ENCODE data around the gene SMARCE1.

The SMARCE1 gene

DNA sequence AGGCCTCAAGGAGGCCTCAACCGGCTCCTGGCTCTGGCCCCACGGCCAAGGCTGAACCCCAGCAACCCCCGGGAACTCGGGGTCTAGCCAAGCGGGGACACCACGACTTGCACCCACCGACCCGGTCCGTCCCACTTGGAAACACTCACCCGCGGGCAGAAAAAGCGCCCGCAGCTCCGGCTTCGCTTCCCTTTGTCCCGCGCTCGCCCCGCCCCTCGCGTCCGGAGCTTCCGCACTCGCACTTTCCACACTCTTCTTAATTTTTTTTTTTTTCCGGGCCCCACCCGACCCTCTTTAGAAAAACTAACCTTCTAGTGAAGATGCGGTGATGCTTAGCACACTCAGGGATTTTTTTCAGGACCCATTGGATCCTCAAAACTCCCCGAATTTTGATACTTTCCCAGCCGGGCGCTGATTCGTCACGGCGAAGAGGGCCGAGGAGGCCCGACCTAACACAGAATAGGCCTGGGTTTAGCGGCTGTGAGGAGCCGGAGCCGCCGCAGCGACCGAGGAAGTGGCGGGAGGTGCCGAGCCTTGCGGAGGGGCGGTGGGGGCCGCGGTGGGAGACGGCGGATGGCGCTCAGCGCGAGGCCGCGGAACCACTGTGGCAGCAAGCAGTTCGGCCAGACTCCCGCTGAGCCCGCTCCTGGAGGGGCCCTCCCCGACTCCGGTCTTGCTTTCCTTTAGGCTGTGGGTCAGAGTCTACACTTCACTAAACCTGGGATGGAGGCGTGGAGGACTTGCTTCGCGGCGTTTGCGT lies at the start of gene SMARCE1:
TSS of gene SMARCE1 (minus strand) at position 195 of the 760 bp plus-strand sequence. CDS start 2,016 bp downstream, outside the sequence.
- Mint-ChIP-seq H3K4me3 (peak within 1 kb of the TSS; percentile 99), H3K9me3 (no peaks in the 10 kb centered on the region), H3K4me1 (ENCODE audit: low read depth) (peaks cover 8% of the 10 kb centered on the region), H3K36me3 (ENCODE audit: low read depth) (peaks cover 43% of the 10 kb centered on the region), H3K27ac (peak within 1 kb of the TSS; percentile 98), H3K27me3 (no peaks in the 10 kb centered on the region)
- intact Hi-C loops (cut with micrococcal nuclease) = no loop called here

DNA sequence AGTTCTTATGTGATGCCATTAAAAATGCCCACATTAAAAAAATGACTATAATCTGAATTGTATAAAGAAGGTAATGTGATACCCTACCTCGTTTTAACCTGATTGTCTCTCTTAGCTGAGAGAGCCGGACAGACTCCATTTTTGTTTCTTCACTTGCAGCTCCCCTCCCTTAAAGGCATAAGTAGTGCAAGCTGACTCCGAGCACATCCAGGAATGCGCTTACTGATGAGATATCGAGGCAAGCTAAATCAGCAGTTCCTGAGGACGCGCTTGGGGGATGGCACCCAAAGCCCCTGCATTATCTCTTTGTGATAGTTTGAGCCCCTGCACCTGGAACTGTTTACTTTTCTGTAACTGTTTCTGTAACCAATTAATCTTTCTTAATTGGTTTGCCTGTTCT lies 49.7 kb upstream of the SMARCE1 start:
- no peak overlapping the region for H3K4me3 Mint-ChIP-seq
- H3K9me3 Mint-ChIP-seq = no peaks in the 10 kb centered on the region
- no peak overlapping the region for H3K27ac Mint-ChIP-seq
- H3K36me3 Mint-ChIP-seq (ENCODE audit: low read depth) = no peaks in the 10 kb centered on the region
- H3K4me1 Mint-ChIP-seq (ENCODE audit: low read depth) = no peaks in the 10 kb centered on the region
- intact Hi-C loops (cut with micrococcal nuclease) = no loop called here
- peaks cover 54% of the 10 kb centered on the region for H3K27me3 Mint-ChIP-seq

DNA sequence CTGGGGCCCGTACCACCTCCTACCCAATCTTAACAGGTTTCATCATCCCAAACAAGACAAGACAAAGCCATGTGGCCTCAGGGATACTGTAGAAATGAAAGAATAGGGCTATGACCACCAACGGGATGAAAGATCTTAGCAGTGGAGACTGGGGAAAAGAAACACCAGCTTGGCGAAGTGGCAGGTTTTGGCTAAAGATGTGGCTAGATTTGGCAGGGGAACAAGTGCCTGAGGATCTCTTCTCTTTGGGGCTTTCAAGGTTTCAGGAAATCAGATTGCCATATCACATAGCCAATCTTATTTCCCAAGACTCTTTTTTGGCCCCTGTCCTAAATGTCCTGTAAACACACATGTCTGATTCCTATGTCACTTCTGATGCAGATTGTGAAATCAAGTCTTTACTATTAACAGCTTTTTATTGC lies 49.0 kb upstream of the SMARCE1 start:
- H3K27me3 Mint-ChIP-seq = peaks cover 54% of the 10 kb centered on the region
- no peaks in the 10 kb centered on the region for H3K9me3 Mint-ChIP-seq
- intact Hi-C loops (cut with micrococcal nuclease) = no loop called here
- H3K27ac Mint-ChIP-seq = no peak overlapping the region
- H3K36me3 Mint-ChIP-seq (ENCODE audit: low read depth) = no peaks in the 10 kb centered on the region
- H3K4me1 Mint-ChIP-seq (ENCODE audit: low read depth) = no peaks in the 10 kb centered on the region
- H3K4me3 Mint-ChIP-seq = no peak overlapping the region

DNA sequence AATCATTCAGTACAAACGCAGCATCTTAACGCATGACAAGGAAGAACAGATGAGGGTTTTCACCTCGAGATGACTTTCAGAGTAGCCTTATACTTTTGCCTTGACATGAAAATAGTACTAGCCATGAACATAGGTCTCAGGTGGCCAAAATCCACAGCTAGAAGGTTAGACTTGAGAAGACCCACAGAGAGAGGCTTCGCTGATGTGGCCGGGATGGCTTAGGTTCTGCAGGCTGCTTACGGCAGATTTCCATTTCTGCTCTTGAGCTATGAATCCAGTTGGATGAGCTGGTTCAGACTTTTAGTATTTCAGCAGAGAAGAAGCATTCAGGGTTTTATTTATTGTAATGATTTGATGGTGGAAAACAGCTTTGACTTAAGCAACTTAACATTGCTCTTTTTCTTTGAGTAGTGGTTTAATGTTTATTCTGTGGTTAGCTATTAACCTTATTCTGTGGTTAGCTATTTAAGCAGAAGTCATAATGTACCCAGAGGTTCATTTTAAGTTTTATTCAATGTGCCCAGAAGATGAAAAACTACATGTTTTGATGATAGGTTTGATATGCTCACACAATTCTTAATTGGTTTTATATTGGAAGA lies 48.4 kb upstream of the SMARCE1 start:
- intact Hi-C loops (cut with micrococcal nuclease) = no loop called here
- H3K4me1 Mint-ChIP-seq (ENCODE audit: low read depth) = no peaks in the 10 kb centered on the region
- no peaks in the 10 kb centered on the region for H3K9me3 Mint-ChIP-seq
- H3K27ac Mint-ChIP-seq = no peak overlapping the region
- peaks cover 53% of the 10 kb centered on the region for H3K27me3 Mint-ChIP-seq
- H3K36me3 Mint-ChIP-seq (ENCODE audit: low read depth) = no peaks in the 10 kb centered on the region
- H3K4me3 Mint-ChIP-seq = no peak overlapping the region

DNA sequence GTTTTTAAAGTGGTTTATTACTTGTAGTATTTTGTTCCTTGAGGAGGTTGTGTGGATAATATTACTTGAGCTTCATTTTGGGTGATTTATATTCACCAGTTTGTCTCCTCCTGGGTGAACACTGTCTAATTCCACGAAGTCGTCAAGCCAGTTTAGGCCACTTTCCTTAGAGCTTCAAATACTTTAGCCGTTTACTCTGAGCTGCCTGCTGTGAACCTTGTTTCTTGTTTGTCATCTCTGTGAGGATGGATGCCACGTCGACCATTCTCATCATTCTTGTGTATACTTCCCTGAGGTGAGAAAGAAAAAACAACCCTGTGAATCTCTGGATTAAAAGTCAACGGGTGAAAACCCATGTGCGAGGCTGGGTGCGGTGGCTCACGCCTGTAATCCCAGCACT lies 47.0 kb upstream of the SMARCE1 start:
- Mint-ChIP-seq H3K27me3 (peaks cover 57% of the 10 kb centered on the region), H3K9me3 (no peaks in the 10 kb centered on the region), H3K27ac (no peak overlapping the region), H3K4me3 (no peak overlapping the region), H3K36me3 (ENCODE audit: low read depth) (no peaks in the 10 kb centered on the region), H3K4me1 (ENCODE audit: low read depth) (no peaks in the 10 kb centered on the region)
- intact Hi-C loops (cut with micrococcal nuclease) = no loop called here

DNA sequence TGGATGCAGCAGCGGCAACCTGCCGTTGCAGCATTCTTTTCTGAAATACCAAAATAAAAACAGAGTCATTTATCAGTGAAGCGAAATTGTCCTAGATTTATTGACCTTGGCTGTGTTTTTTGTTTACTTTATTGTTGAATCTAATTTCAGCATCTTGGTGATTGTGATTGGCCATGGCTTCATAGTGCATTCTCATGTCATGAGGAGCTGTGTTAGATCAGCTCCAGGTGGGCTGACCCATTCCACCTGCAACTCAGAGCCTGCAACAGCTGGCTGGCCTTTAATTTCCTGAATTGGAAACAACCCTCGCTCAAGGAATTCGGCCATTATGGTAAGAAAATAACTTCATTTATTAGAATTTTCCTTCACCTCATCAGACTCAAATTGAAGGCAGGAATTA lies 39.5 kb upstream of the SMARCE1 start:
- Mint-ChIP-seq H3K4me3 (no peak overlapping the region), H3K27ac (no peak overlapping the region), H3K27me3 (peaks cover 28% of the 10 kb centered on the region), H3K4me1 (ENCODE audit: low read depth) (no peaks in the 10 kb centered on the region), H3K9me3 (no peaks in the 10 kb centered on the region), H3K36me3 (ENCODE audit: low read depth) (no peaks in the 10 kb centered on the region)
- intact Hi-C loops (cut with micrococcal nuclease) = no loop called here

DNA sequence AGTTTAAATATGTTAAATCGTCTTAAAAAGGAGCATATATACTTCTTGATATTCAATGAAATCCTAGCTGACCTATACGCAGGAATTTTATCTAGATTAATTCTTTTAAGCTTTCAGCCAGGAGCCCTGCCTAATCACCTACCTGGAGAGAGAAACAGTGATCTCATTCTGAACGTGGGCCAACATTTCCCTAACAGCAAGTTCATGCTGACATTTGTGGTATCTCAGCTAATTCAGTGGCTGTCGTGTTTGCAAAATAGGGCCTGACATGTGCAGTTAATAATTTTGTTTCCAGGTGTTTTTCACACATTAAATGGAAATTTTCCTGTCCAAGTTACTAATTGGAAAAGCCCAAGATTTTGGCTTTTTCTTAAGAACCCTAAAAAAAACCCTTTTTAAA lies 38.6 kb upstream of the SMARCE1 start:
- H3K27me3 Mint-ChIP-seq = peaks cover 28% of the 10 kb centered on the region
- H3K27ac Mint-ChIP-seq = no peak overlapping the region
- H3K9me3 Mint-ChIP-seq = no peaks in the 10 kb centered on the region
- H3K4me1 Mint-ChIP-seq (ENCODE audit: low read depth) = no peaks in the 10 kb centered on the region
- H3K36me3 Mint-ChIP-seq (ENCODE audit: low read depth) = no peaks in the 10 kb centered on the region
- intact Hi-C loops (cut with micrococcal nuclease) = no loop called here
- H3K4me3 Mint-ChIP-seq = no peak overlapping the region

DNA sequence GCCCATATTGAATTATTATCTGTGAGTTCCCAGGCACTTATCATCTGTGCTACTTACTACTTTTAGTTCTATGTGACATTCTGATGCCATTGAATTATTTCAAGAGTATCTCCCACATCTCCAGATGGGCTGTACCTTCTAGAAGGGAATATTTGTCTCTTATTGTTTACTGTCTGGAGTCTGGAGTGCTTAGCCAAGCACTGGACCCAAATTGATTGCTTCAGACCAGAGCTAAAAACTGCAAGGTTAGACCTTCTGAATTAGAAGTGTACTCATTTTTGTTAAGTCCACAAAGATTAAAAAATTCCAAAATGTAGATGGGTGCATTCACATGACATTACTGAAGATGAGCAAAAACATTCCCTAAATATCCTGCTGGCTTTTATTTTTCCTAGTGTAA lies 33.4 kb upstream of the SMARCE1 start:
- peaks cover 38% of the 10 kb centered on the region for H3K27me3 Mint-ChIP-seq
- no peaks in the 10 kb centered on the region for H3K9me3 Mint-ChIP-seq
- peaks cover 1% of the 10 kb centered on the region for H3K4me1 Mint-ChIP-seq (ENCODE audit: low read depth)
- intact Hi-C loops (cut with micrococcal nuclease) = no loop called here
- H3K27ac Mint-ChIP-seq = no peak overlapping the region
- no peak overlapping the region for H3K4me3 Mint-ChIP-seq
- no peaks in the 10 kb centered on the region for H3K36me3 Mint-ChIP-seq (ENCODE audit: low read depth)

DNA sequence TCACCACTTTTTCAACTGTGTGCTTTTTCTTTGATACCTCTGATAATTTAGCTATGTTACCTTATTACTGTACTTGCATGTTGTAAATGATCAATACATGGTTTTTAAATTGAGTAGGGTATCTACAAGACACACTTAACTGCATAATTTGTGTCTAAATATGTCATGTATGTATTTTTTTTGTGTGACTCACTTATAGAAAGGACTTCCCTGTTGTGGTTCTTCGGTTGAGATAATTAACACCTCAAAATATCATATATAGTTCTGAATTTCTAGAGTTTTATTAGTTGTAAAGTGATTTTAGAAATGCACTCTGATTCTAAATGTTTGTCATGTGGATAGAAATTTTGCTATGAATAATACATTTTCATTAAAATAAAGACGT lies 31.9 kb upstream of the SMARCE1 start:
- intact Hi-C loops (cut with micrococcal nuclease) = no loop called here
- Mint-ChIP-seq H3K4me3 (no peak overlapping the region), H3K27ac (no peak overlapping the region), H3K9me3 (no peaks in the 10 kb centered on the region), H3K36me3 (ENCODE audit: low read depth) (no peaks in the 10 kb centered on the region), H3K27me3 (peaks cover 40% of the 10 kb centered on the region), H3K4me1 (ENCODE audit: low read depth) (peaks cover 5% of the 10 kb centered on the region)

DNA sequence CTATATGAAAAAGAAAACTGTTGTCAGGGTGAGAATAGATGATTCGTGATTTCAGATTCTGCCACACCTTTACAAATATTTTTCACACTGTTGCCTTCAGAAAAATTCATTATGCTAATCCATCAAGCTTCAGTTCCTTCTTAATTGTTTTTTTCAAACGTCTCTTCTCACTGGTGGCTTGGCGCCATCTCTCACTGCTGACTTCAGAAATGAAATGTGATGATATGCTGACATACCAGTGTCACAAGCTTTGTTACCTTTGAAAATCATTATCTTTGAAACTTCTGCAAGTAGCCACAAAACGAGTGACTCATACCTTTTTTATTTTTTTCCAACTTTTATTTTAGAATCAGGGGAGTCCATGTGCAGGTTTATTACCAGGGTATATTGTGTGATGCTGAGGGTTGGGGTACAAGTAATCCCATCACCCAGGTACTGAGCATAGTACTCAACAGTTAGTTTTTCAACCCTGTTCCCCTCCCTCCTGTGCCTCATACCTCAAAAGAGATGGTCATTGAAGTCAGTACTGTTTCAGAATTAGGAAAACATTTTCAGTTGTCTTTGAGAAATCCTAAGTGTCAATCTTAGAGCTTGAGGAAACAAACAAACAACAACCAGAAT lies 31.4 kb upstream of the SMARCE1 start:
- intact Hi-C loops (cut with micrococcal nuclease) = no loop called here
- H3K4me3 Mint-ChIP-seq = no peak overlapping the region
- no peaks in the 10 kb centered on the region for H3K36me3 Mint-ChIP-seq (ENCODE audit: low read depth)
- H3K27me3 Mint-ChIP-seq = peaks cover 43% of the 10 kb centered on the region
- H3K9me3 Mint-ChIP-seq = no peaks in the 10 kb centered on the region
- no peak overlapping the region for H3K27ac Mint-ChIP-seq
- H3K4me1 Mint-ChIP-seq (ENCODE audit: low read depth) = peaks cover 10% of the 10 kb centered on the region

DNA sequence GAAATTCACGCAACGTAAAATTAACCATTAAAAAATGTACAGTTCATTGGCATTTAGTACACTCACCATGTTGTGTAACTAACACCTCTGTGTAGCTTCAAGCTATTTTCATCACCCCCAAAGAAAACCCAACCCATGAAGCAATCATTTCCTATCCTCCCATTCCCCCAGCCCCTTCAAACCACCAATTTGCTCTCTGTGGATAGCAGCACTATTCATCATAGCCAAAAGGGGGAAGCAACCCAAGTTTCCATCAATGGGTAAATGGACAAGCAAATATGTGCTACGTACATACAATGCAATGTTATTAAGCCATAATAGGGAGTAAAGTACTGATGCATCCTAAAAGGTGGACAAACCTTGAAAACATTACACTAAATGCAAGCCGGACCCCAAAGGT lies 28.3 kb upstream of the SMARCE1 start:
- Mint-ChIP-seq H3K9me3 (no peaks in the 10 kb centered on the region), H3K27ac (no peak overlapping the region), H3K4me3 (no peak overlapping the region), H3K4me1 (ENCODE audit: low read depth) (peaks cover 10% of the 10 kb centered on the region), H3K36me3 (ENCODE audit: low read depth) (no peaks in the 10 kb centered on the region), H3K27me3 (peaks cover 52% of the 10 kb centered on the region)
- intact Hi-C loops (cut with micrococcal nuclease) = no loop called here

DNA sequence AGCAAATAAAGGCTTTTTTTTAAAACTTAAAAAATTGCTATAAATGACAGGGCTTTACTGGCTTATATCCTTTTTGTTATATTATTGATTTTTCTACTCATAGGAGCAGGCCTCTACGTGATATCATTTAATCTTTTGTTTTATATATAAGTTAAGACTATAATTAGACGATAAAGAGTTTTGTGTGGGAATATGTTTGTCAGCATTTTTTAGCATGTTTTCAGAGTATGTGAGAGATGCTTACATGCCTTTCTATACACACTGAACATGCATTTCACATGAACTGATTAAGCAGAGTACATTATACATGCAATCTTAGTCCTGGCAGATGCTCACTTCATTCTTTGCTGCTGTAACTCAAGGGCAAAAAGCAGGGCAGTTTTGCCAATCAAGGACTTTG lies 25.0 kb upstream of the SMARCE1 start:
- Mint-ChIP-seq H3K27ac (no peak overlapping the region), H3K36me3 (ENCODE audit: low read depth) (no peaks in the 10 kb centered on the region), H3K4me1 (ENCODE audit: low read depth) (peaks cover 10% of the 10 kb centered on the region), H3K27me3 (peaks cover 45% of the 10 kb centered on the region), H3K9me3 (no peaks in the 10 kb centered on the region), H3K4me3 (no peak overlapping the region)
- intact Hi-C loops (cut with micrococcal nuclease) = no loop called here

DNA sequence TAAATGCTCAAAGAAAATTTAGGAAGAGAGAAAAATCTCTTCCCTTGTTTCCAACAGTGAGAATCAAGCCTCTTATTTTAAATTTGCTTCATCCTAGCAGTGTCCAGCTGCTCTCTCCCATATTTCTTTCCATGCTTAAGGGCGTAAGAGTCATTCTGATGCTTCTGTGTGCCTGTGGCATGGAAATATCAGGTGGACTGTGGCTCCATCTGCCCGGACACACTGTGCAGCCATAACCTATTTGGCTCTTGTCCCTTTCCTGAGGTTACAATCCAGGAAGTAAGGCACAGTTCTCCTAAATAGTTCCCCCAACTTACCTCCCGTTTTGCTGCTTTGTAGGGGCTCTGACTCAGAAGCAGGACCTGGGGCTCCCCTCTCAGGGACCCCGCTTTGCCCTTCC lies 23.7 kb upstream of the SMARCE1 start:
- H3K9me3 Mint-ChIP-seq = no peaks in the 10 kb centered on the region
- peaks cover 10% of the 10 kb centered on the region for H3K4me1 Mint-ChIP-seq (ENCODE audit: low read depth)
- intact Hi-C loops (cut with micrococcal nuclease) = no loop called here
- H3K4me3 Mint-ChIP-seq = no peak overlapping the region
- H3K27me3 Mint-ChIP-seq = peaks cover 45% of the 10 kb centered on the region
- no peaks in the 10 kb centered on the region for H3K36me3 Mint-ChIP-seq (ENCODE audit: low read depth)
- no peak overlapping the region for H3K27ac Mint-ChIP-seq

DNA sequence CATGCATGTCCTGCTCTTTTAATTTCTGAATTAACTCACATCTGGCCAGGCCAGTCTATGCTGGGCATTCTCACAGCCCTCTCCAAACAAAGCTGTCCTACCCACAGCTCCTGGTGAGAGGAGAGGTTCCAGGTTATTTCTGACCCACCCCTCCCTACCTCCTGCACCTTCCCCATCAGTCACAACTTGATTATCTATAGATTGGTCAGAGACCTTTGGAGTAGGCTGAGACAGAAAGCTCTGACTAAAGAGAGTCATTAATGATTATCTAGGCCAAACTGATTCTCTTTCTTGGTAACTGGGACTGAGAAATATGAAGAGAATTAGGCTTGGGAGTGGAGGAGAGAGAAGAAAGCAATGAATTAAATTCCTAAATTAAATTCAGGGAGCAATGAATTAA lies 18.7 kb upstream of the SMARCE1 start:
- no peaks in the 10 kb centered on the region for H3K36me3 Mint-ChIP-seq (ENCODE audit: low read depth)
- no peaks in the 10 kb centered on the region for H3K9me3 Mint-ChIP-seq
- intact Hi-C loops (cut with micrococcal nuclease) = no loop called here
- H3K27me3 Mint-ChIP-seq = peaks cover 45% of the 10 kb centered on the region
- H3K27ac Mint-ChIP-seq = no peak overlapping the region
- H3K4me3 Mint-ChIP-seq = no peak overlapping the region
- H3K4me1 Mint-ChIP-seq (ENCODE audit: low read depth) = no peaks in the 10 kb centered on the region

Measured in dendritic cell treated with granulocyte-macrophage colony-stimulating factor and Interleukin-4, amounts not matched to agents 40 ng/mL and 50 ng/mL, for 4 days (primary cell).